ENCODE data around the gene DYNLT4.
A peak's percentile ranks its signal among the peaks of the same experiment; 100 is the strongest.
"Not testable (repeated sequence)": the region's sequence is repeated elsewhere in the genome, so short reads cannot be mapped to it uniquely, and the experiment has no call there.

DYNLT4 gene

GRCh38 chr1:44828841-44829440, 21.8 kb upstream of the DYNLT4 start:
- in situ Hi-C loops (cut with MboI; ENCODE audit: low sequenced_read_pairs, unreplicated experiment): no loop called here
- TF ChIP-seq CTCF (IDR thresholded peaks at IDR 0.05; ENCODE audit: borderline replicate concordance, control extremely low read depth, extremely low read depth, insufficient read depth, missing control alignments): no peak
- DNase-seq (ENCODE audit: low spot score): no peak

- no peak for TF ChIP-seq CTCF (IDR thresholded peaks at IDR 0.05; ENCODE audit: borderline replicate concordance, control extremely low read depth, extremely low read depth, insufficient read depth, missing control alignments)
- in situ Hi-C loops (cut with MboI; ENCODE audit: low sequenced_read_pairs, unreplicated experiment): no loop called here
- no peak for DNase-seq (ENCODE audit: low spot score)
Measured at GRCh38 chr1:44828003-44828651, 21.0 kb upstream of the DYNLT4 start.

GRCh38 chr1:44827197-44828002, 20.2 kb upstream of the DYNLT4 start:
- DNase-seq (ENCODE audit: low spot score): peak; percentile 28
- in situ Hi-C loops (cut with MboI; ENCODE audit: low sequenced_read_pairs, unreplicated experiment): no loop called here
- TF ChIP-seq CTCF (IDR thresholded peaks at IDR 0.05; ENCODE audit: borderline replicate concordance, control extremely low read depth, extremely low read depth, insufficient read depth, missing control alignments): no peak

- no peak for TF ChIP-seq CTCF (IDR thresholded peaks at IDR 0.05; ENCODE audit: borderline replicate concordance, control extremely low read depth, extremely low read depth, insufficient read depth, missing control alignments)
- in situ Hi-C loops (cut with MboI; ENCODE audit: low sequenced_read_pairs, unreplicated experiment): no loop called here
- no peak for DNase-seq (ENCODE audit: low spot score)
Measured at GRCh38 chr1:44826375-44827196, 19.4 kb upstream of the DYNLT4 start.

- in situ Hi-C loops (cut with MboI; ENCODE audit: low sequenced_read_pairs, unreplicated experiment): not testable (repeated sequence)
Measured at GRCh38 chr1:44824392-44824791, 17.2 kb upstream of the DYNLT4 start.

GRCh38 chr1:44822981-44823451, 15.9 kb upstream of the DYNLT4 start:
- no peak for TF ChIP-seq CTCF (IDR thresholded peaks at IDR 0.05; ENCODE audit: borderline replicate concordance, control extremely low read depth, extremely low read depth, insufficient read depth, missing control alignments)
- DNase-seq (ENCODE audit: low spot score): no peak
- in situ Hi-C loops (cut with MboI; ENCODE audit: low sequenced_read_pairs, unreplicated experiment): no loop called here

More at GRCh38 chr1:44824392-44824791, 17.2 kb upstream of the DYNLT4 start:
- DNase-seq (ENCODE audit: low spot score): not testable (repeated sequence)

Data from GM13976 (cell line).